ENCODE data around the gene SLC26A11. TPM values are rescaled to one million over a fixed set of nuclear protein-coding genes. Genes with fewer than 3 reads are reported as not detected.
A peak's percentile ranks its signal among the peaks of the same experiment; 100 is the strongest.

SLC26A11 gene
- total and polyA plus RNA-seq, 2 of the 13 experiments (the other 11 are each of a cell fraction or from before 2014, with no cell fraction given) = 8.7 to 13.2 TPM

DNA sequence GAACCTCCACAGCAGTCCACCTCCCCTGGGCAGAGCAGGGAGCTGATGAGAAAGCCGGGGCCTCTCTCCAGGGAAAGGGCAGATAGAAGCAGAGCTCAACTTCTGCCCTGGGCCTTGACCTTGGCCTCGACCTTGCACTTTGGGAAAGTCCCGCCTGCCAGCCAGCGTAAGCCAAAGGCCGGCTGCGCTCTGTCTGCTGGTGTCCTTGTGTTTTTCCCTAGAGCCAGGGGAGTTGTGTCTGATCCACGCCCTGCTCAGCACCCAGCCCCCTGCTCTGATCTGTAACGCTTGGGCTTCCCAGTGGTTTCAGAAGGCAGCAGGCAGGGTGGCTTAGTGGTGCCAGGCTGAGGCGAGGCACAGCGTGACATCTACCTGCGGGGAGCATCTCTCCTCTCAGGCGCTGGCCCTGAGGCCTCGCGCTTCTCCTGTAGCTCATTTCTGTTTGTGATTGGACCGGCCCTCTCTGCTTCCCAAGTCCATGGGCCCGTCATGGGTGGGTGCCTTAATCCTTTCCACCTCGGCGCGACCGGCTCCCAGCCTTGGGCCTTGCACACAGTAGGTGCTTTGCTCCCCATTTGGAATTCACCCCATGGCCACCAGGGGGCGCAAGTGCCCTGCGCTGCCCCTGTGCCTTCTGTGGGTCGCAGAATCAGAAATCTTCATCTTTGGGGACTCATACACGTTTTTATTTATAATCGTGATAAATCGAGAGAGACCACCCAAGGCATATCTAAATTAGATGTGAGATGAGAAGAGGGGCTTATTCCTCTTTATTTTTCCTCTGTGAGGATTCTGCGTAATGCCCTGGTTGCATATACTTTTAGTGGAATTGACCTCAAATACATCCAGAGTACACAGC is 24.3 kb upstream of the SLC26A11 start (continued):
- TF ChIP-seq ZNF367 (CRISPR knock-in tag; IDR thresholded peaks at IDR 0.05; ENCODE audit: borderline replicate concordance) (no peak), ZNF34 (CRISPR knock-in tag; IDR thresholded peaks at IDR 0.05; ENCODE audit: borderline replicate concordance) (no peak), RXRB (CRISPR knock-in tag; IDR thresholded peaks at IDR 0.05; ENCODE audit: borderline replicate concordance) (peak; percentile 82), NFIB (CRISPR knock-in tag; IDR thresholded peaks at IDR 0.05; ENCODE audit: borderline replicate concordance) (no peak), ZSCAN20 (CRISPR knock-in tag; IDR thresholded peaks at IDR 0.05; ENCODE audit: borderline replicate concordance) (no peak), ZNF546 (CRISPR knock-in tag; conservative IDR thresholded peaks at IDR 0.05) (no peak), ZNF205 (CRISPR knock-in tag; IDR thresholded peaks at IDR 0.05) (peak; percentile 27; the same call in 1 of the 2 replicates), ZNF274 (CRISPR knock-in tag; IDR thresholded peaks at IDR 0.05) (no peak), MYC (CRISPR knock-in tag; IDR thresholded peaks at IDR 0.05; ENCODE audit: borderline replicate concordance) (no peak), MEIS2 (CRISPR knock-in tag; IDR thresholded peaks at IDR 0.05) (no peak), PREB (CRISPR knock-in tag; IDR thresholded peaks at IDR 0.05) (no peak), ZNF280D (CRISPR knock-in tag; IDR thresholded peaks at IDR 0.05) (no peak), ZNF382 (CRISPR knock-in tag; IDR thresholded peaks at IDR 0.05; ENCODE audit: borderline replicate concordance) (no peak), SMC3 (IDR thresholded peaks at IDR 0.05; ENCODE audit: low read length) (peak; percentile 36), TOE1 (CRISPR knock-in tag; IDR thresholded peaks at IDR 0.05) (no peak), IKZF4 (CRISPR knock-in tag; IDR thresholded peaks at IDR 0.05; ENCODE audit: borderline replicate concordance, low read depth, not compliant biosample characterization) (no peak), MXD4 (CRISPR knock-in tag; IDR thresholded peaks at IDR 0.05) (peak; percentile 44; the same call in 1 of the 2 replicates), NFE2L1 (CRISPR knock-in tag; IDR thresholded peaks at IDR 0.05; ENCODE audit: borderline replicate concordance) (no peak), ZSCAN31 (CRISPR knock-in tag; IDR thresholded peaks at IDR 0.05; ENCODE audit: low read depth) (peak; percentile 53; the same call in 1 of the 2 replicates)
- TF ChIP-seq, protein P1, sequence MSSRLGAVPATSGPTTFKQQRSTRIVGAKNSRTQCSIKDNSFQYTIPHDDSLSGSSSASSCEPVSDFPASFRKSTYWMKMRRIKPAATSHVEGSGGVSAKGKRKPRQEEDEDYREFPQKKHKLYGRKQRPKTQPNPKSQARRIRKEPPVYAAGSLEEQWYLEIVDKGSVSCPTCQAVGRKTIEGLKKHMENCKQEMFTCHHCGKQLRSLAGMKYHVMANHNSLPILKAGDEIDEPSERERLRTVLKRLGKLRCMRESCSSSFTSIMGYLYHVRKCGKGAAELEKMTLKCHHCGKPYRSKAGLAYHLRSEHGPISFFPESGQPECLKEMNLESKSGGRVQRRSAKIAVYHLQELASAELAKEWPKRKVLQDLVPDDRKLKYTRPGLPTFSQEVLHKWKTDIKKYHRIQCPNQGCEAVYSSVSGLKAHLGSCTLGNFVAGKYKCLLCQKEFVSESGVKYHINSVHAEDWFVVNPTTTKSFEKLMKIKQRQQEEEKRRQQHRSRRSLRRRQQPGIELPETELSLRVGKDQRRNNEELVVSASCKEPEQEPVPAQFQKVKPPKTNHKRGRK (CRISPR knock-in tag; IDR thresholded peaks at IDR 0.05) = no peak
- TF ChIP-seq, protein P2, sequence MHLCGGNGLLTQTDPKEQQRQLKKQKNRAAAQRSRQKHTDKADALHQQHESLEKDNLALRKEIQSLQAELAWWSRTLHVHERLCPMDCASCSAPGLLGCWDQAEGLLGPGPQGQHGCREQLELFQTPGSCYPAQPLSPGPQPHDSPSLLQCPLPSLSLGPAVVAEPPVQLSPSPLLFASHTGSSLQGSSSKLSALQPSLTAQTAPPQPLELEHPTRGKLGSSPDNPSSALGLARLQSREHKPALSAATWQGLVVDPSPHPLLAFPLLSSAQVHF (CRISPR knock-in tag; IDR thresholded peaks at IDR 0.05) = no peak
- TF ChIP-seq, protein P3, sequence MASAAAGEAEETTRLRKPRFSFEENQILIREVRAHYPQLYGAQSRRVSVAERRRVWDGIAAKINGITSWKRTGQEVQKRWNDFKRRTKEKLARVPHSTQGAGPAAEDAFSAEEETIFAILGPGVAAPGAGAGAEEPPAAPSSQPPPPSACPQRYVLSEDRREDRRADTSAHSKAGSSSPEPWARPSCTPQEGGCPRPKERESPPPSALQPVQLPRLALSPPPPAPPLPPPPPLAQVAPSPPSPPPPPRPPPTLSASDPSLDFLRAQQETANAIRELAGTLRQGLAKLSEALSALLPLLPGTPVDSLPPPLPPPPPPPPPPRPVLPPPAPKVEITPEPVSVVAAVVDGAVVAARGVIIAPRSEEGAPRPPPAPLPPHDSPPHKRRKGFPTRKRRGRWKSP (CRISPR knock-in tag; IDR thresholded peaks at IDR 0.05) = peak; percentile 39; the same call in 1 of the 2 replicates

Measured in HepG2 (cell line).